HepG2 (cell line): ENCODE results near the gene LDLRAD2. TPM values are rescaled to one million over a fixed set of nuclear protein-coding genes. Genes with fewer than 3 reads are reported as not detected.

Experiments used
- ATF5 ChIP-seq: sonication (generic); formaldehyde crosslinking; IDR thresholded peaks from 2 replicates; pipeline ENCODE4 v1.4.0; 2020; ENCODE audit warnings: mild to moderate bottlenecking, low read depth, missing genetic modification reagents
- CHD2 ChIP-seq: IDR thresholded peaks from 2 replicates; pipeline ENCODE4 v1.6.1; 2011; ENCODE audit warnings: low read depth, low read length, improper control_type of control experiment
- DMAP1 ChIP-seq: IDR thresholded peaks from 2 replicates; pipeline ENCODE4 v1.6.1; 2016
- EZH2 ChIP-seq: conservative IDR thresholded peaks from 2 replicates; pipeline ENCODE4 v1.6.1; 2012; ENCODE audit warnings: mild to moderate bottlenecking, low read depth, low read length, moderate library complexity
- ISX ChIP-seq: sonication (generic); formaldehyde crosslinking; conservative IDR thresholded peaks from 2 replicates; pipeline ENCODE4 v1.5.0; 2020; ENCODE audit warnings: missing genetic modification reagents
- JDP2 ChIP-seq: sonication (generic); formaldehyde crosslinking; IDR thresholded peaks from 2 replicates; pipeline ENCODE4 v1.8.1; 2022; ENCODE audit warnings: missing genetic modification reagents, borderline replicate concordance
- KDM6A ChIP-seq: IDR thresholded peaks from 2 replicates; pipeline ENCODE4 v1.6.1; 2016; ENCODE audit warnings: low read depth
- MED13 ChIP-seq: sonication (generic); formaldehyde crosslinking; IDR thresholded peaks from 2 replicates; pipeline ENCODE4 v1.5.0; 2020; ENCODE audit warnings: missing genetic modification reagents
- PATZ1 ChIP-seq: sonication (generic); formaldehyde crosslinking; IDR thresholded peaks from 2 replicates; pipeline ENCODE4 v1.4.0; 2020; ENCODE audit warnings: missing genetic modification reagents
- PHF21A ChIP-seq: sonication (generic); formaldehyde crosslinking; IDR thresholded peaks from 2 replicates; pipeline ENCODE4 v1.5.0; 2020; ENCODE audit warnings: mild to moderate bottlenecking, missing genetic modification reagents
- RBFOX2 ChIP-seq: fragments of 200-400 bp; formaldehyde crosslinking; IDR thresholded peaks from 2 replicates; pipeline ENCODE4 v1.6.1; 2017; ENCODE audit warnings: low read depth, mild to moderate bottlenecking, low read length
- RBM22 ChIP-seq: fragments of 200-400 bp; formaldehyde crosslinking; optimal IDR thresholded peaks from 2 replicates; pipeline ENCODE3; 2017; ENCODE audit warnings: mild to moderate bottlenecking, low read length, moderate library complexity
- RFXANK ChIP-seq: IDR thresholded peaks from 2 replicates; pipeline ENCODE4 v1.6.1; 2016
- RXRB ChIP-seq: IDR thresholded peaks from 2 replicates; pipeline ENCODE4 v1.6.1; 2016; ENCODE audit warnings: borderline replicate concordance, missing genetic modification reagents, missing compliant biosample characterization
- SALL1 ChIP-seq: sonication (generic); formaldehyde crosslinking; IDR thresholded peaks from 2 replicates; pipeline ENCODE4 v1.8.0; 2022; ENCODE audit warnings: mild to moderate bottlenecking, missing genetic modification reagents
- SATB2 ChIP-seq: sonication (generic); formaldehyde crosslinking; IDR thresholded peaks from 2 replicates; pipeline ENCODE4 v1.5.0; 2020; ENCODE audit warnings: missing genetic modification reagents
- SKI ChIP-seq: fragments of 450-650 bp; IDR thresholded peaks from one replicate; pipeline ENCODE4 v1.6.1; 2018; ENCODE audit warnings: mild to moderate bottlenecking; ENCODE audit not compliant: partially characterized antibody
- SP1 ChIP-seq, 2 experiments: fragments of 450-650 bp in 1 of 2; sonication (generic) in 1 of 2; formaldehyde crosslinking in 1 of 2; IDR thresholded peaks; 2 replicates each; pipeline versions ENCODE4 v1.4.0 to v1.6.1; 2016 to 2020; ENCODE audit warnings: missing genetic modification reagents in 1 of 2
- SRY ChIP-seq: sonication (generic); formaldehyde crosslinking; IDR thresholded peaks from 2 replicates; pipeline ENCODE4 v1.8.0; 2022; ENCODE audit warnings: mild to moderate bottlenecking, missing genetic modification reagents
- TAF1 ChIP-seq: sonication (generic); formaldehyde crosslinking; IDR thresholded peaks from 2 replicates; pipeline ENCODE4 v1.4.0; 2020; ENCODE audit warnings: missing genetic modification reagents
- XBP1 ChIP-seq: sonication (generic); formaldehyde crosslinking; IDR thresholded peaks from 2 replicates; pipeline ENCODE4 v1.5.0; 2020; ENCODE audit warnings: missing genetic modification reagents
- ZNF143 ChIP-seq: sonication (generic); formaldehyde crosslinking; IDR thresholded peaks from 2 replicates; pipeline ENCODE4 v1.4.0; 2020; ENCODE audit warnings: missing genetic modification reagents
- ZNF224 ChIP-seq: sonication (generic); formaldehyde crosslinking; IDR thresholded peaks from 2 replicates; pipeline ENCODE4 v1.5.0; 2020; ENCODE audit warnings: mild to moderate bottlenecking, missing genetic modification reagents
- ZNF451 ChIP-seq: sonication (generic); formaldehyde crosslinking; IDR thresholded peaks from 2 replicates; pipeline ENCODE4 v1.5.0; 2020; ENCODE audit warnings: mild to moderate bottlenecking, missing genetic modification reagents
- ZNF557 ChIP-seq: sonication (generic); formaldehyde crosslinking; IDR thresholded peaks from 2 replicates; pipeline ENCODE4 v1.4.0; 2020; ENCODE audit warnings: missing genetic modification reagents
- ZNF563 ChIP-seq: sonication (generic); formaldehyde crosslinking; IDR thresholded peaks from 2 replicates; pipeline ENCODE4 v1.8.0; 2022; ENCODE audit warnings: mild to moderate bottlenecking, moderate library complexity, missing genetic modification reagents
- ZNF589 ChIP-seq: sonication (generic); formaldehyde crosslinking; conservative IDR thresholded peaks from 2 replicates; pipeline ENCODE4 v1.8.0; 2022; ENCODE audit warnings: mild to moderate bottlenecking, moderate library complexity, missing genetic modification reagents
- ZNF724P ChIP-seq: sonication (generic); formaldehyde crosslinking; IDR thresholded peaks from 2 replicates; pipeline ENCODE4 v1.8.0; 2022; ENCODE audit warnings: missing genetic modification reagents, borderline replicate concordance
- ZNF737 ChIP-seq: sonication (generic); formaldehyde crosslinking; IDR thresholded peaks from 2 replicates; pipeline ENCODE4 v1.5.0; 2020; ENCODE audit warnings: missing genetic modification reagents, mild to moderate bottlenecking, borderline replicate concordance
- ZSCAN29 ChIP-seq: sonication (generic); formaldehyde crosslinking; conservative IDR thresholded peaks from 2 replicates; pipeline ENCODE4 v1.4.0; 2020; ENCODE audit warnings: mild to moderate bottlenecking, missing genetic modification reagents
- ZSCAN31 ChIP-seq: sonication (generic); formaldehyde crosslinking; IDR thresholded peaks from 2 replicates; pipeline ENCODE4 v1.5.0; 2020; ENCODE audit warnings: low read depth, mild to moderate bottlenecking, missing genetic modification reagents
- polyA plus RNA-seq, 8 experiments: library from polyadenylated mRNA; depleted of rRNA in 3 of 8; stranded (reverse) in 7 of 8; unstranded in 1 of 8; fragments of >200 nt; fragmentation: Illumina TruSeq in 4 of 8; extraction: Trizol in 4 of 8; gene quantifications; 2 replicates each; pipeline versions ENCODE4 v1.2.1 to v1.2.3, GENCODE V29; 2011 to 2016; ENCODE audit warnings: low read depth in 4 of 8, missing spikeins in 1 of 8, mixed read lengths in 1 of 8; ENCODE audit not compliant: insufficient read depth in 1 of 8
- total RNA-seq, 5 experiments: library from RNA; depleted of rRNA; stranded (reverse); fragments of >200 nt; fragmentation: Illumina TruSeq; extraction: Trizol; gene quantifications; 2 replicates each; pipeline ENCODE4 v1.2.3, GENCODE V29; 2016; ENCODE audit warnings: low read depth in 1 of 5

Gene LDLRAD2
- total and polyA plus RNA-seq, 2 of the 13 experiments (the other 11 are each of a cell fraction or from before 2014, with no cell fraction given), result not detected

GRCh38 chr1:21782868-21783678 lies 29.0 kb upstream of the LDLRAD2 start, which contains the start of gene USP48 (continued):
- TF ChIP-seq ZNF557 (CRISPR knock-in tag) (no peak), JDP2 (CRISPR knock-in tag) (no peak), RXRB (CRISPR knock-in tag) (peak; percentile 25; the same call in 1 of the 2 replicates), SRY (CRISPR knock-in tag) (peak; percentile 49; the same call in 1 of the 2 replicates), XBP1 (CRISPR knock-in tag) (0 out of 2 replicates have a peak, but pooled peaks have one; percentile 21), ZSCAN29 (peak; percentile 39; the same call in 1 of the 2 replicates), ZNF737 (CRISPR knock-in tag) (no peak), ISX (CRISPR knock-in tag) (no peak; the same call in 1 of the 2 replicates), SATB2 (CRISPR knock-in tag) (no peak; the same call in 1 of the 2 replicates), KDM6A (no peak; the same call in 1 of the 2 replicates), RBFOX2 (peak; percentile 99), CHD2 (0 out of 2 replicates have a peak, but pooled peaks have one; percentile 17), PHF21A (CRISPR knock-in tag) (peak; percentile 52), MED13 (CRISPR knock-in tag) (peak; percentile 35), ZSCAN31 (CRISPR knock-in tag) (peak; percentile 93), PATZ1 (CRISPR knock-in tag) (no peak), TAF1 (peak; percentile 93), EZH2 (no peak), ZNF589 (CRISPR knock-in tag) (peak; percentile 21; the same call in 1 of the 2 replicates), ZNF451 (peak; percentile 62), DMAP1 (CRISPR knock-in tag) (peak; percentile 99), RFXANK (0 out of 2 replicates have a peak, but pooled peaks have one; percentile 11), ZNF224 (no peak), ZNF724P (CRISPR knock-in tag) (peak; percentile 45; the same call in 1 of the 2 replicates), SKI (peak; percentile 70), ZNF143 (CRISPR knock-in tag) (peak; percentile 92), SALL1 (peak; percentile 84), SP1 (IDR thresholded peaks at IDR 0.05) (no peak), SP1 (CRISPR knock-in tag; IDR thresholded peaks at IDR 0.05) (no peak; the same call in none of the 2 replicates), RBM22 (peak; percentile 86), ZNF563 (peak; percentile 80; the same call in 1 of the 2 replicates), ATF5 (CRISPR knock-in tag) (peak; percentile 64; the same call in 1 of the 2 replicates)
